ENCODE measurements around the gene ITPR1. TPM values are rescaled to one million over a fixed set of nuclear protein-coding genes. Genes with fewer than 3 reads are reported as not detected.

Gene ITPR1
- total and polyA plus RNA-seq, 2 of the 4 experiments (the other 2 are of a cell fraction) = 1.8 to 5.7 TPM

DNA sequence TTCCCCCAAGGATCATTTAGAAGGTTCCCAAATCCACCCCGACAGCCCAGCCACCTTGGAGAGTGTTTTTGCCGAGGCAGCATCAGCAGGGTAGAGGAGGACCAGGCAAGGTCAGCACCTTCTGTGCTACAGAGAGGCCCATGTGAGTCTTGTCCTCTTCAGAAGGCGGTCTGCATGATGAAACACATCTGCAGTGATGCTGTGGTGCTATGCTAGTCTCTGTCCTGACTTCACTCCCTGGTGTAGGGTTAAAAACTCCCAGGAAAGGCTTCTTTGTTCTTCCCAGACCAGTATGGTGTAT lies 87.9 kb downstream of the ITPR1 start:
- H3K4me2 ChIP-seq (ENCODE audit: low read depth, low read length) = no peak overlapping the region
- H2BK120ac ChIP-seq (ENCODE audit: low read depth, low read length) = no peak overlapping the region
- H3K9ac ChIP-seq (ENCODE audit: low read depth, low read length) = no peak overlapping the region
- in situ Hi-C loops (cut with MboI; ENCODE audit: low sequenced_read_pairs) (no loop called here), dilution Hi-C loops (cut with HindIII; ENCODE audit: low sequenced_read_pairs, unreplicated experiment) (no loop called here), intact Hi-C loops (cut with micrococcal nuclease) (no loop called here)
- no peaks in the 10 kb centered on the region for H3K9me3 ChIP-seq (ENCODE audit: control insufficient read depth, insufficient read depth, low read length)
- DNase-seq (no peak), ATAC-seq (ENCODE audit: low read depth) (no peak)
- H3K4me3 ChIP-seq (ENCODE audit: insufficient read depth, low read depth, low read length) = no peak overlapping the region
- CTCF ChIA-PET = no interaction called here
- peaks cover 12% of the 10 kb centered on the region for H3K4me1 ChIP-seq (ENCODE audit: control insufficient read depth, insufficient read depth, low read length)
- H2BK5ac ChIP-seq (ENCODE audit: low read depth, low read length, poor library complexity, severe bottlenecking) = no peak overlapping the region
- POLR2A ChIA-PET (ENCODE audit: unreplicated experiment) = no interaction called here
- H3K9me1 ChIP-seq (ENCODE audit: insufficient read depth, low read length) = no peaks in the 10 kb centered on the region
- H3K14ac ChIP-seq (replicated peaks; ENCODE audit: low read depth, low read length) = no peak overlapping the region
- no peak overlapping the region for H2BK15ac ChIP-seq (ENCODE audit: low read depth, low read length)
- no peak overlapping the region for H2AK5ac ChIP-seq (ENCODE audit: low read depth, low read length)
- no peak overlapping the region for H3K56ac ChIP-seq (ENCODE audit: extremely low read depth, insufficient read depth, low read length)
- no peak overlapping the region for H3K4ac ChIP-seq (ENCODE audit: low read depth, low read length)
- BruUV-seq (replicated peaks) = no TSS peak
- no peaks in the 10 kb centered on the region for H3K36me3 ChIP-seq (ENCODE audit: control insufficient read depth, insufficient read depth, low read length)
- no peak overlapping the region for H3K18ac ChIP-seq (ENCODE audit: low read depth, low read length)
- H3K27me3 ChIP-seq (ENCODE audit: control insufficient read depth, insufficient read depth, low read length) = no peaks in the 10 kb centered on the region
- H4K20me1 ChIP-seq (ENCODE audit: insufficient read depth, low read length) = no peaks in the 10 kb centered on the region
- H3K27ac ChIP-seq (ENCODE audit: insufficient read depth, low read length) = no peak overlapping the region
- no peak overlapping the region for H2BK20ac ChIP-seq (ENCODE audit: low read depth, low read length)
- no peak overlapping the region for H3K23ac ChIP-seq (ENCODE audit: low read depth, low read length)
- H4K5ac ChIP-seq (ENCODE audit: low read depth, low read length) = no peak overlapping the region
- H2AK9ac ChIP-seq (replicated peaks; ENCODE audit: low read depth, low read length, poor library complexity) = no peak overlapping the region
- peak overlapping the region; percentile 29 for H2AFZ ChIP-seq (replicated peaks; ENCODE audit: low read length, poor library complexity)
- no peak for TF ChIP-seq MXI1 (IDR thresholded peaks at IDR 0.05; ENCODE audit: borderline replicate concordance, low read depth, low read length)
- no CpG with 5 or more reads among the region's 3 CpGs for WGBS, 2 experiments (ENCODE audit: extremely low coverage in 2 of 2, insufficient read length in 1 of 2)
- no peaks in the 10 kb centered on the region for H3K79me1 ChIP-seq (ENCODE audit: low read depth in 1 of 2, low read length in 2 of 2)
- no peak overlapping the region for H4K8ac ChIP-seq (ENCODE audit: low read depth in 2 of 2, low read length in 2 of 2)
- H4K91ac ChIP-seq (ENCODE audit: insufficient read depth, low read depth, low read length) = no peak overlapping the region
